Caco-2 (cell line): ENCODE results near the gene OR51F1. TPM values are rescaled to one million over a fixed set of nuclear protein-coding genes. Genes with fewer than 3 reads are reported as not detected.

Source experiments
- total RNA-seq: library from RNA; stranded (reverse); gene quantifications from 2 replicates; pipeline ENCODE4 v1.2.3, GENCODE V29; 2022

The OR51F1 gene
- total RNA-seq, 1 experiment from 2014 or later: not detected

Other genes starting within 250 kb of the OR51F1 start
- gene OR52M1, start 224.7 kb downstream of the OR51F1 start, total RNA-seq: not detected in 2 replicates
- gene OR52I2, start 188.2 kb downstream of the OR51F1 start, total RNA-seq: not detected in 2 replicates
- not detected in 2 replicates for gene OR52I1, start 175.9 kb downstream of the OR51F1 start, total RNA-seq
- 4.9 and 6.9 TPM in 2 replicates for gene TRIM68, start 161.7 kb downstream of the OR51F1 start, total RNA-seq
- gene OR51D1, start 132.5 kb downstream of the OR51F1 start, total RNA-seq: not detected in 2 replicates
- not detected in 2 replicates for gene OR51E1, start 126.0 kb downstream of the OR51F1 start, total RNA-seq
- gene OR51E2, start 72.1 kb downstream of the OR51F1 start, total RNA-seq: not detected in 2 replicates
- gene MMP26, start 65.2 kb downstream of the OR51F1 start, total RNA-seq: not detected in 2 replicates
- gene OR52R1, start 34.4 kb upstream of the OR51F1 start, total RNA-seq: not detected in 2 replicates
- gene OR51F2, start 51.4 kb upstream of the OR51F1 start, total RNA-seq: not detected in 2 replicates
- gene OR51S1, start 79.3 kb upstream of the OR51F1 start, total RNA-seq: not detected in 2 replicates
- gene OR51T1, start 112.0 kb upstream of the OR51F1 start, total RNA-seq: not detected in 2 replicates
- gene OR51A7, start 133.8 kb upstream of the OR51F1 start, total RNA-seq: not detected in 2 replicates
- gene OR51G2, start 149.4 kb upstream of the OR51F1 start, total RNA-seq: not detected in 2 replicates
- not detected in 2 replicates for gene OR51G1, start 154.4 kb upstream of the OR51F1 start, total RNA-seq
- gene OR51A4, start 177.7 kb upstream of the OR51F1 start, total RNA-seq: not detected in 2 replicates
- gene OR51A2, start 185.8 kb upstream of the OR51F1 start, total RNA-seq: not detected in 2 replicates
- not detected in 2 replicates for gene OR51L1, start 224.9 kb upstream of the OR51F1 start, total RNA-seq